Smooth muscle cell of the brain vasculature (primary cell): Measurements from ENCODE around the gene EIF4H.
"Not testable (repeated sequence)": the region's sequence is repeated elsewhere in the genome, so short reads cannot be mapped to it uniquely, and the experiment has no call there.

Experiments
- DNase-seq: peaks from one replicate; pipeline ENCODE4 v3.0.0-alpha.2; 2012; ENCODE audit warnings: low read depth, low spot score

Gene EIF4H

GRCh38 chr7:74173866-74174605 is at the start of gene EIF4H:
TSS of gene EIF4H (plus strand) at chr7:74174356. CDS start at chr7:74174384, 28 bp downstream.
- DNase-seq, result peak; percentile 89

- DNase-seq, result no peak
These were observed 47.8 kb upstream of the EIF4H start for GRCh38 chr7:74126220-74126880.

GRCh38 chr7:74129887-74130286 is 44.3 kb upstream of the EIF4H start:
- no peak for DNase-seq

GRCh38 chr7:74130518-74130917 is 43.6 kb upstream of the EIF4H start:
- no peak for DNase-seq

GRCh38 chr7:74134117-74134620 is 40.0 kb upstream of the EIF4H start:
- no peak for DNase-seq

- DNase-seq, result no peak
These were observed 35.8 kb upstream of the EIF4H start for GRCh38 chr7:74138334-74138867.

- no peak for DNase-seq
These were observed 35.0 kb upstream of the EIF4H start for GRCh38 chr7:74138945-74139843.

- DNase-seq, result no peak
These were observed 32.5 kb upstream of the EIF4H start for GRCh38 chr7:74141705-74142104.

GRCh38 chr7:74143383-74143782 is 30.8 kb upstream of the EIF4H start:
- no peak for DNase-seq

GRCh38 chr7:74148491-74148890 is 25.7 kb upstream of the EIF4H start:
- no peak for DNase-seq

GRCh38 chr7:74149071-74149470 is 25.1 kb upstream of the EIF4H start:
- no peak for DNase-seq

- DNase-seq, result no peak
These were observed 24.6 kb upstream of the EIF4H start for GRCh38 chr7:74149603-74150002.

- no peak for DNase-seq
These were observed 20.4 kb upstream of the EIF4H start for GRCh38 chr7:74153736-74154135.

GRCh38 chr7:74155810-74156395 is 18.3 kb upstream of the EIF4H start:
- DNase-seq, result no peak

- DNase-seq, result no peak
These were observed 16.6 kb upstream of the EIF4H start for GRCh38 chr7:74157605-74158004.

- no peak for DNase-seq
These were observed 9.1 kb upstream of the EIF4H start for GRCh38 chr7:74164985-74165456.

GRCh38 chr7:74165867-74166593 is 8.1 kb upstream of the EIF4H start:
- DNase-seq, result no peak

GRCh38 chr7:74167324-74167723 is 6.8 kb upstream of the EIF4H start:
- not testable (repeated sequence) for DNase-seq

GRCh38 chr7:74173074-74173473 is 1.1 kb upstream of the EIF4H start:
- DNase-seq, result no peak

GRCh38 chr7:74173491-74173865 is 678 bp upstream of the EIF4H start:
- no peak for DNase-seq
